GM19452 (cell line): ENCODE measurements around the gene MYOM1.
"Not testable (repeated sequence)": the region's sequence is repeated elsewhere in the genome, so short reads cannot be mapped to it uniquely, and the experiment has no call there.

Source experiments
- ATAC-seq: cut with Tn5 transposase; IDR thresholded peaks from one replicate; pipeline ENCODE4 v1.9.1; 2021; ENCODE audit not compliant: unreplicated experiment

Gene MYOM1

DNA sequence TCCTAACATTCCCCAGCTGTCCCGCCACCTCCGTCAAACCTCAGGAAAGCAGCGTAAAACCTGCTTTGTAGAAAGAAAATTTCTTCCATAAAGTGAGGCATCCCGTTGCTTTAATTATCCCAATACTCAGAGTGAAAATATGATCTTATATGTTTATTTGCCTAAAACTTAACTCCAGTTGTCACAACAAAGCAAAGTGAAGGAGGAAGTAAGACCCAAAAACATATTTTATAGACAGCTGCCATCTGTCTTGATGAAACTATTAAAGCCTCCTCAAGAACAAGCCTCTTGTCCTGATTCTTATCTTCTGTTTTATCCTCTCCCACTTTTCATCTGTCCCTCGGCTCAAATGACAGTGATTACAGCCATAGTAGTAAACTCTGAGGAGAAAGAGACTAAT lies 177.9 kb downstream of the MYOM1 start:
- no peak for ATAC-seq

GRCh38 chr18:3040881-3041280 lies 178.9 kb downstream of the MYOM1 start:
- ATAC-seq, result no peak

GRCh38 chr18:3040173-3040572 lies 179.6 kb downstream of the MYOM1 start:
- ATAC-seq, result no peak

- peak; percentile 99 for ATAC-seq
Measured at GRCh38 chr18:3037423-3037915, 182.3 kb downstream of the MYOM1 start.

DNA sequence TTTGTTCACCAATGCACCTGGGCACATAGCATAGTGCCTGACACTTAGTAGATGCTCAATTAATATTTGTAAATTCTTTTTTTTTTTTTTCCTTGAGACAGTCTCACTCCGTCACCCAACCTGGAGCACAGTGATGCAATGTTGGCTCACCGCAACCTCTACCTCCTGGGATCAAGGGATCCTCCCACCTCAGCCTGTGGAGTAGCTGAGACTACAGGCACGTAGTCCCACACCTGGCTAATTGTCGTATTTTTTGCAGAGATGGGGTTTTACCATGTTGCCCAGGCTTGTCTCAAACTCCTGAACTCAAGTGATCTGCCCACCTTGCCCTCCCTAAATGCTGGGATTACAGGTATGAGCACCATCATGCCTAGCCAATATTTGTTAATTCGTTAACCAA lies 183.7 kb downstream of the MYOM1 start:
- no peak for ATAC-seq

GRCh38 chr18:3035635-3036034 lies 184.1 kb downstream of the MYOM1 start:
- ATAC-seq, result no peak

GRCh38 chr18:3032721-3033120 lies 187.0 kb downstream of the MYOM1 start:
- no peak for ATAC-seq

DNA sequence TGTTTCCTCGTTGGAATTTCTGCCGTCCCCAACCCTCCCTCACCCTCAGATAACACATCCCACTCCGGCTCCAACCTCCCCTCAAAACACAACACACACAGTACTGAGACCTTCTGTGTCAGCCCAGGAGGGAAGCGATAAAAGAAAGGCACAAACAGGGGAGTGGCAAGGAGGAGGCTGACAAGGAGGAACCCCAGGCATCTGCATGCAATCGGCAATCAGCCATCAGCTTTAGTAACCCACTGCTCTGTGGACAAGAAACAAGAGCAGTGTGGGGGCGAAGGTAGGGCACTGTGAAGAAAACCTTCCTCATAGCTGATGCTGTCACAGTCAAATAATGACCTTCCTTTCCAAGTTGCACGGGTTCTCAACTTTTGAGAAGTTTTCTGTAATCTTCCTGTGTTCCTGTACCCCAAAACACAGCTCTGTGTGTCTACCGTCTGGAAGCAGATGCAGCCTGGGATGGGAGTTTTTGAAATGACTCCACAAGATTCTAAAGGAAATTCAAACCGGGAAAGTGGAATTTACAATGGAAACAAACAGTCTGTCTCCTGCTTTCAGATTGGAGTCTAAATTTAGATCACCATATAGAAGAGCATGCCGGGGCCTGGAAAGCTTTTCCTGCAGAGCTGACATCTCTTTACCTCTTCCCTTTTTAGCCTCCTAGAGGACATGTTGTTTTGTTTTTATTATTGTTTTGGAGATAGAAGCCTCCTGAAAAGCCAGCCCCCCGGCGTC lies 190.4 kb downstream of the MYOM1 start:
- no peak for ATAC-seq

- ATAC-seq, result not testable (repeated sequence)
Measured at GRCh38 chr18:3028115-3028514, 191.7 kb downstream of the MYOM1 start.

DNA sequence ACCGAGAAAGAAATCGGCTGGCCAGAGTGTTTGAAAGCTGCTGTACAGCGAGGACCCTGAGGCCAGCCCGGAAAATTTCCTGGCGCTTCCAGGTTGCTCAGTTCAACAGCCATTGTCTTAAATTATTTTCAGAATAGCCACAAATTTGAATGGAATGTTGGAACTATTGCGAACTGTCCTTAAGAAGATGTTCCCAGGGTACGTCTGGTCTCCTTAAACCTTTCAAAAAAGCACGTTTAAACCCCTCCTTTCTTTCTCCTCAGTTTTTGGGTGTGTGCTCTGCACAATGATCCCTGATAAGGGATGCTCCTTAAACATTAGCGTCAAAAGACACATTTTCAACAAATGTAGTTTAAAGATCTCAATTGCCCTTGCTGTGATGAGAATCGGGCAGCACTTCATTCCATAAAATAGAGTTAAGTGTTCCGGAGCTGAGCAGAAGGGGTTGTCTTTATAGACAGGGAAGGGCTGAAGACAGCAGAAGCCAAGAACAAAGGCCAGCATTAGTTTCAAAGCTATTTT lies 192.3 kb downstream of the MYOM1 start:
- ATAC-seq, result no peak

DNA sequence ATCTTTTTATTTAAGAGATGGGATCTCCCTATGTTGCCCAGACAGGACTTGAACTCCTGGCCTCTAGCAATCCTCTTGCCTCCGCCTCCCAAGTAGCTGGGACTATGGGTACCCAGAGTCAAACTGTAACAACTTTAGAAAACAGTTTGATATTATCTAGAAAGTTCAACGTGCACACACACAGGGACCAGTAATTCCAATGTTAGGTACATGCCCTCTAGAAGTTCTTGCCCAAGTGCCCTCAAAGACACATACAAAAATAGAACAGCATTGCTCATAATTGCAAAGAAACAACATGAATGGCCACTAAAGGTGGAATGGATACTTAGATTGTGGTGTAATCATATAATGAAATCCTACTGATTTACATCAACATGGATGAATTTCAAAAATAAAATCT lies 194.2 kb downstream of the MYOM1 start:
- ATAC-seq, result no peak

GRCh38 chr18:3023603-3024002 lies 196.2 kb downstream of the MYOM1 start:
- ATAC-seq, result not testable (repeated sequence)
